K562 (cell line): ENCODE measurements around the gene LIMCH1. TPM values are rescaled to one million over a fixed set of nuclear protein-coding genes. Genes with fewer than 3 reads are reported as not detected.

Experiments
- ATAC-seq: fragments of 200-7000 bp; cut with Tn5 transposase; 3 replicates; pipeline ENCODE4 v1.9.1; 2020; ENCODE audit warnings: moderate library complexity
- BruUV-seq: library from RNA; stranded (reverse); fragments of 400-500 nt; replicated peaks from 2 replicates; lab custom pipeline; 2021; lab: Mats Ljungman, UMichigan
- CTCF ChIA-PET: fragments of 300-600 bp; formaldehyde crosslinking; extraction: SDS; loops from one replicate; lab custom pipeline; 2021; ENCODE audit warnings: low intra/inter-chr PET ratio; lab: Yijun Ruan, JAX
- POLR2A ChIA-PET: fragments of 300-600, 350-650 bp; sonication (Branson Sonifier 250); formaldehyde crosslinking; extraction: SDS; loops from one replicate; lab custom pipeline; 2021; ENCODE audit warnings: antibody characterized with exemption, inconsistent platforms; lab: Yijun Ruan, JAX
- DNase-seq, 4 experiments: peaks; one replicate each; pipeline versions ENCODE4 v3.0.0 to v3.0.0-alpha.2; 2011 to 2018; ENCODE audit warnings: low spot score in 3 of 4, mixed read lengths in 3 of 4; ENCODE audit errors: extremely low read depth in 1 of 4
- FAIRE-seq: peaks from 2 replicates; lab custom pipeline; 2011; peaks lifted over from hg19 to GRCh38; lab: Jason Lieb, UNC
- H2AFZ ChIP-seq: 2 replicates; pipeline ENCODE4 v1.6.0; 2011; ENCODE audit warnings: low read depth, low read length, control low read depth, inconsistent platforms
- H3K27ac ChIP-seq: fragments of 200-600 bp; 3 replicates; pipeline ENCODE4 v1.8.0; 2011; ENCODE audit warnings: low read depth, mild to moderate bottlenecking, control low read depth, inconsistent platforms, low read length, moderate library complexity, mixed read lengths; ENCODE audit errors: extremely low read depth
- H3K27me3 ChIP-seq, 2 experiments: fragments of 300-600 bp in 1 of 2; 2 replicates in 1 of 2; 3 replicates in 1 of 2; pipeline versions ENCODE4 v1.6.0 to v1.8.0; 2011; ENCODE audit warnings: inconsistent platforms in 2 of 2, low read length in 2 of 2, mild to moderate bottlenecking in 1 of 2, mixed read lengths in 1 of 2, moderate library complexity in 1 of 2; ENCODE audit not compliant: control insufficient read depth in 2 of 2, insufficient read depth in 2 of 2
- H3K36me3 ChIP-seq: fragments of 300-600 bp; 3 replicates; pipeline ENCODE4 v1.8.0; 2011; ENCODE audit warnings: mild to moderate bottlenecking, low read length, inconsistent platforms; ENCODE audit not compliant: control insufficient read depth, insufficient read depth
- H3K4me1 ChIP-seq, 2 experiments: fragments of 200-600 bp in 1 of 2; replicated peaks in 1 of 2; 2 replicates in 1 of 2; 3 replicates in 1 of 2; pipeline versions ENCODE4 v1.5.1 to v1.8.0; 2011; ENCODE audit warnings: inconsistent platforms in 2 of 2, low read length in 2 of 2, mild to moderate bottlenecking in 1 of 2, mixed read lengths in 1 of 2, moderate library complexity in 1 of 2; ENCODE audit not compliant: control insufficient read depth in 2 of 2, insufficient read depth in 2 of 2
- H3K4me2 ChIP-seq: 2 replicates; pipeline ENCODE4 v1.6.1; 2011; ENCODE audit warnings: low read length, control low read depth, inconsistent platforms, mixed read lengths; ENCODE audit not compliant: insufficient read depth
- H3K4me3 ChIP-seq: fragments of 200-600 bp; sonication (generic), shearing (Covaris generic); 2 replicates; pipeline ENCODE4 v1.5.1; 2016; ENCODE audit warnings: control low read depth, inconsistent platforms
- H3K79me2 ChIP-seq: fragments of 200-600 bp; 3 replicates; pipeline ENCODE4 v1.8.0; 2011; ENCODE audit warnings: low read length, inconsistent platforms; ENCODE audit not compliant: control insufficient read depth, insufficient read depth
- H3K9ac ChIP-seq, 2 experiments: 2 replicates each; pipeline versions ENCODE4 v1.6.0 to v1.6.1; 2011; ENCODE audit warnings: low read depth in 2 of 2, low read length in 2 of 2, control low read depth in 1 of 2, inconsistent platforms in 1 of 2, mild to moderate bottlenecking in 1 of 2, mixed read lengths in 1 of 2; ENCODE audit not compliant: insufficient read depth in 1 of 2
- H3K9me1 ChIP-seq: one replicate; pipeline ENCODE4 v1.6.0; 2011; ENCODE audit warnings: inconsistent platforms, mild to moderate bottlenecking, low read length, moderate library complexity; ENCODE audit not compliant: control insufficient read depth, insufficient read depth
- H3K9me3 ChIP-seq: replicated peaks from 2 replicates; pipeline ENCODE4 v1.5.1; 2011; ENCODE audit warnings: low read depth, low read length, inconsistent platforms; ENCODE audit not compliant: control insufficient read depth, insufficient read depth
- H4K20me1 ChIP-seq: replicated peaks from 2 replicates; pipeline ENCODE4 v1.6.1; 2011; ENCODE audit warnings: low read length, inconsistent platforms, mixed read lengths; ENCODE audit not compliant: control insufficient read depth, insufficient read depth
- ATF1 ChIP-seq, 2 experiments: fragments of 450-650 bp in 1 of 2; IDR thresholded peaks; 2 replicates each; pipeline ENCODE4 v1.6.1; 2016; ENCODE audit warnings: missing compliant biosample characterization in 1 of 2, missing genetic modification characterization in 1 of 2
- CBX8 ChIP-seq: fragments of 200-600 bp; sonication (generic); IDR thresholded peaks from 2 replicates; pipeline ENCODE4 v1.6.1; 2012; ENCODE audit warnings: borderline replicate concordance, mixed run types, low read depth, mild to moderate bottlenecking, moderate library complexity, mixed read lengths, low read length, control low read depth, inconsistent platforms; ENCODE audit not compliant: poor library complexity, severe bottlenecking; ENCODE audit errors: extremely low read depth
- FIP1L1 ChIP-seq: fragments of 200-400 bp; formaldehyde crosslinking; IDR thresholded peaks from 2 replicates; pipeline ENCODE4 v1.6.1; 2018; ENCODE audit warnings: mild to moderate bottlenecking, low read depth, low read length; ENCODE audit not compliant: poor library complexity, severe bottlenecking
- FOXK2 ChIP-seq, 2 experiments: fragments of 450-650 bp; IDR thresholded peaks in 1 of 2; conservative IDR thresholded peaks in 1 of 2; 2 replicates each; pipeline ENCODE4 v1.6.1; 2016; ENCODE audit warnings: low read depth in 2 of 2, mild to moderate bottlenecking in 1 of 2
- MTA2 ChIP-seq: fragments of 450-650 bp; IDR thresholded peaks from 2 replicates; pipeline ENCODE4 v1.6.1; 2016; ENCODE audit warnings: low read depth
- NFATC3 ChIP-seq: fragments of 450-650 bp; IDR thresholded peaks from 2 replicates; pipeline ENCODE4 v1.6.1; 2017; ENCODE audit warnings: mild to moderate bottlenecking
- NR1H2 ChIP-seq: sonication (generic); formaldehyde crosslinking; IDR thresholded peaks from 2 replicates; pipeline ENCODE4 v1.4.0; 2020; ENCODE audit warnings: mild to moderate bottlenecking, missing genetic modification reagents
- TARDBP ChIP-seq: fragments of 450-650 bp; IDR thresholded peaks from 2 replicates; pipeline ENCODE4 v1.6.1; 2016
- XRCC3 ChIP-seq: fragments of 450-650 bp; IDR thresholded peaks from 2 replicates; pipeline ENCODE4 v1.6.1; 2017; ENCODE audit warnings: mild to moderate bottlenecking, moderate library complexity
- ZKSCAN3 ChIP-seq: fragments of 250-450 bp; sonication (Bioruptor Pico); IDR thresholded peaks from 2 replicates; pipeline ENCODE4 v1.4.0; 2020
- ZNF134 ChIP-seq: fragments of 250-450 bp; sonication (Bioruptor Pico); conservative IDR thresholded peaks from 2 replicates; pipeline ENCODE4 v1.4.0; 2020
- WGBS: fragments of 100-300 bp; shearing (Covaris generic); methylation state at CpG from one replicate; pipeline ENCODE4 v1.1.6; 2016; ENCODE audit warnings: low coverage, mixed read lengths; ENCODE audit not compliant: insufficient coverage; ENCODE audit errors: missing lambda C conversion rate; 5-methylcytosine and 5-hydroxymethylcytosine counted together
- in situ Hi-C: fragments of 300-500 bp; cut with MboI; formaldehyde crosslinking; loops from 4 replicates; pipeline ENCODE4 v1.15.0; 2018; ENCODE audit warnings: inconsistent platforms, mixed read lengths
- intact Hi-C: fragments of 100-400 bp; cut with micrococcal nuclease; formaldehyde crosslinking; loops from 2 replicates; pipeline ENCODE4 v1.14.2; 2022
- polyA plus RNA-seq, 8 experiments: library from polyadenylated mRNA; depleted of rRNA in 4 of 8; stranded (reverse) in 5 of 8; unstranded in 3 of 8; fragments of >200 nt; fragmentation: Nextera tagmentation in 2 of 8; fragmentation: Illumina TruSeq in 1 of 8; extraction: Ambion mirVana in 2 of 8; extraction: Trizol in 1 of 8; gene quantifications; 2 replicates each; pipeline versions ENCODE4 v1.2.1 to v1.2.3, GENCODE V29; 2011 to 2014; ENCODE audit warnings: inconsistent platforms in 1 of 8, missing spikeins in 1 of 8
- total RNA-seq, 7 experiments: library from RNA; depleted of rRNA in 6 of 7; stranded (reverse); fragments of >200 nt in 6 of 7; fragmentation: Illumina TruSeq in 2 of 7; extraction: Trizol in 2 of 7; gene quantifications; 2 replicates each; pipeline versions ENCODE4 v1.2.1 to v1.2.3, GENCODE V29; 2011 to 2021; ENCODE audit warnings: low replicate concordance in 1 of 7
- TF ChIP-seq, protein P1 (sequence below): fragments of 150-350 bp; IDR thresholded peaks from 2 replicates; pipeline ENCODE4 v1.6.1; 2014; ENCODE audit warnings: low read depth, mild to moderate bottlenecking, low read length, borderline replicate concordance

LIMCH1 gene
- total and polyA plus RNA-seq, 9 of the 15 experiments (the other 6 are each of a cell fraction or from before 2014, with no cell fraction given), result 0.35 TPM; not detected in 8

- POLR2A ChIA-PET, result no interaction called here
- Histone ChIP-seq H3K4me1 (no peaks in the 10 kb centered on the region), H3K4me3 (no peak overlapping the region), H3K4me2 (no peak overlapping the region), H2AFZ (no peak overlapping the region), H4K20me1 (no peaks in the 10 kb centered on the region), H3K27ac (no peak overlapping the region), H3K79me2 (no peaks in the 10 kb centered on the region), H3K36me3 (no peaks in the 10 kb centered on the region), H3K9me1 (no peaks in the 10 kb centered on the region), H3K9me3 (no peaks in the 10 kb centered on the region), H3K27me3 (peaks cover 0 to 8% of the 10 kb centered on the region in 2 experiments; a peak in 1 of 5 replicates), H3K9ac (no peak overlapping the region)
- CTCF ChIA-PET, result no interaction called here
- no TSS peak for BruUV-seq
- intact Hi-C loops (no loop called here), in situ Hi-C loops (no loop called here)
- TF ChIP-seq FIP1L1 (no peak), FOXK2 (conservative IDR thresholded peaks at IDR 0.05 in 1 of 2, IDR thresholded peaks at IDR 0.05 in 1 of 2; ENCODE audit: low read depth in 2 of 2) (no peak), NFATC3 (no peak), MTA2 (no peak), XRCC3 (no peak), ZNF134 (CRISPR knock-in tag) (no peak), CBX8 (no peak), TARDBP (no peak), ZKSCAN3 (no peak), ATF1 (CRISPR knock-in tag; IDR thresholded peaks at IDR 0.05) (no peak), ATF1 (tag; IDR thresholded peaks at IDR 0.05) (no peak), NR1H2 (CRISPR knock-in tag) (no peak)
- TF ChIP-seq, protein P1, sequence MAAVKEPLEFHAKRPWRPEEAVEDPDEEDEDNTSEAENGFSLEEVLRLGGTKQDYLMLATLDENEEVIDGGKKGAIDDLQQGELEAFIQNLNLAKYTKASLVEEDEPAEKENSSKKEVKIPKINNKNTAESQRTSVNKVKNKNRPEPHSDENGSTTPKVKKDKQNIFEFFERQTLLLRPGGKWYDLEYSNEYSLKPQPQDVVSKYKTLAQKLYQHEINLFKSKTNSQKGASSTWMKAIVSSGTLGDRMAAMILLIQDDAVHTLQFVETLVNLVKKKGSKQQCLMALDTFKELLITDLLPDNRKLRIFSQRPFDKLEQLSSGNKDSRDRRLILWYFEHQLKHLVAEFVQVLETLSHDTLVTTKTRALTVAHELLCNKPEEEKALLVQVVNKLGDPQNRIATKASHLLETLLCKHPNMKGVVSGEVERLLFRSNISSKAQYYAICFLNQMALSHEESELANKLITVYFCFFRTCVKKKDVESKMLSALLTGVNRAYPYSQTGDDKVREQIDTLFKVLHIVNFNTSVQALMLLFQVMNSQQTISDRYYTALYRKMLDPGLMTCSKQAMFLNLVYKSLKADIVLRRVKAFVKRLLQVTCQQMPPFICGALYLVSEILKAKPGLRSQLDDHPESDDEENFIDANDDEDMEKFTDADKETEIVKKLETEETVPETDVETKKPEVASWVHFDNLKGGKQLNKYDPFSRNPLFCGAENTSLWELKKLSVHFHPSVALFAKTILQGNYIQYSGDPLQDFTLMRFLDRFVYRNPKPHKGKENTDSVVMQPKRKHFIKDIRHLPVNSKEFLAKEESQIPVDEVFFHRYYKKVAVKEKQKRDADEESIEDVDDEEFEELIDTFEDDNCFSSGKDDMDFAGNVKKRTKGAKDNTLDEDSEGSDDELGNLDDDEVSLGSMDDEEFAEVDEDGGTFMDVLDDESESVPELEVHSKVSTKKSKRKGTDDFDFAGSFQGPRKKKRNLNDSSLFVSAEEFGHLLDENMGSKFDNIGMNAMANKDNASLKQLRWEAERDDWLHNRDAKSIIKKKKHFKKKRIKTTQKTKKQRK, result no peak
- ATAC-seq (no peak), DNase-seq (no peak), FAIRE-seq (no peak)
- 0% methylated on average over 5 of the region's 5 CpGs for WGBS
Observed at GRCh38 chr4:41620594-41621256, 82.8 kb downstream of the LIMCH1 start.
